Keratinocyte (primary cell): ENCODE data around the gene CHPF. TPM values are rescaled to one million over a fixed set of nuclear protein-coding genes. Genes with fewer than 3 reads are reported as not detected.

ENCODE experiments used
- DNase-seq: peaks from one replicate; pipeline ENCODE4 v3.0.0-alpha.2; 2011; ENCODE audit warnings: low read depth, missing footprints, low spot score
- FAIRE-seq: peaks from 2 replicates; lab custom pipeline; 2011; peaks lifted over from hg19 to GRCh38; lab: Jason Lieb, UNC
- H2AFZ ChIP-seq: 2 replicates; pipeline ENCODE4 v1.6.0; 2012; ENCODE audit warnings: low read length, control low read depth, inconsistent platforms; ENCODE audit not compliant: control insufficient read depth
- H3K27ac ChIP-seq: 2 replicates; pipeline ENCODE4 v1.5.1; 2011; ENCODE audit warnings: low read length; ENCODE audit not compliant: control insufficient read depth, insufficient read depth
- H3K27me3 ChIP-seq: 3 replicates; pipeline ENCODE4 v1.6.0; 2011; ENCODE audit warnings: low read length; ENCODE audit not compliant: control insufficient read depth, insufficient read depth; ENCODE audit errors: extremely low read depth
- H3K36me3 ChIP-seq, 2 experiments: 2 replicates in 1 of 2; 3 replicates in 1 of 2; pipeline ENCODE4 v1.5.1; 2011; ENCODE audit warnings: low read length in 2 of 2, mild to moderate bottlenecking in 1 of 2; ENCODE audit not compliant: control insufficient read depth in 2 of 2, insufficient read depth in 2 of 2; ENCODE audit errors: extremely low read depth in 1 of 2
- H3K4me1 ChIP-seq: 3 replicates; pipeline ENCODE4 v1.5.1; 2011; ENCODE audit warnings: low read length; ENCODE audit not compliant: control insufficient read depth, insufficient read depth; ENCODE audit errors: extremely low read depth
- H3K4me2 ChIP-seq: 3 replicates; pipeline ENCODE4 v1.6.0; 2011; ENCODE audit warnings: low read depth, low read length; ENCODE audit not compliant: control insufficient read depth, insufficient read depth; ENCODE audit errors: extremely low read depth
- H3K4me3 ChIP-seq, 3 experiments: fragments of 200-600 bp in 1 of 3; sonication (generic) in 1 of 3; 2 replicates in 2 of 3; 3 replicates in 1 of 3; pipeline ENCODE4 v1.5.1; 2011 to 2016; ENCODE audit warnings: low read length in 3 of 3, mild to moderate bottlenecking in 3 of 3, control low read depth in 2 of 3, inconsistent platforms in 1 of 3, low read depth in 1 of 3, mixed read lengths in 1 of 3, mixed run types in 1 of 3, moderate library complexity in 1 of 3; ENCODE audit not compliant: control insufficient read depth in 2 of 3, insufficient read depth in 2 of 3; ENCODE audit errors: extremely low read depth in 1 of 3
- H3K79me2 ChIP-seq: 2 replicates; pipeline ENCODE4 v1.6.0; 2012; ENCODE audit warnings: low read length; ENCODE audit not compliant: control insufficient read depth, insufficient read depth
- H3K9ac ChIP-seq: 3 replicates; pipeline ENCODE4 v1.6.0; 2011; ENCODE audit warnings: low read length; ENCODE audit not compliant: control insufficient read depth, insufficient read depth; ENCODE audit errors: extremely low read depth
- H3K9me1 ChIP-seq: 3 replicates; pipeline ENCODE4 v1.6.0; 2011; ENCODE audit warnings: low read length; ENCODE audit not compliant: control insufficient read depth, insufficient read depth; ENCODE audit errors: extremely low read depth
- H3K9me3 ChIP-seq: 2 replicates; pipeline ENCODE4 v1.5.1; 2012; ENCODE audit warnings: low read depth, low read length; ENCODE audit not compliant: control insufficient read depth
- H4K20me1 ChIP-seq: 3 replicates; pipeline ENCODE4 v1.6.0; 2011; ENCODE audit warnings: low read length; ENCODE audit not compliant: control insufficient read depth, insufficient read depth; ENCODE audit errors: extremely low read depth
- CTCF ChIP-seq, 3 experiments: IDR thresholded peaks in 1 of 3; conservative IDR thresholded peaks in 1 of 3; optimal IDR thresholded peaks in 1 of 3; 2 replicates in 2 of 3; 3 replicates in 1 of 3; pipeline versions ENCODE3 to v1.5.1; 2011; ENCODE audit warnings: low read length in 3 of 3, mild to moderate bottlenecking in 3 of 3, moderate library complexity in 2 of 3, control low read depth in 1 of 3, inconsistent platforms in 1 of 3; ENCODE audit not compliant: insufficient read depth in 2 of 3; ENCODE audit errors: extremely low read depth in 1 of 3
- EZH2 ChIP-seq: IDR thresholded peaks from one replicate; pipeline ENCODE4 v1.6.1; 2012; ENCODE audit warnings: inconsistent platforms, mild to moderate bottlenecking, low read length, moderate library complexity
- dilution Hi-C: fragments of 300-500 bp; cut with MboI; formaldehyde crosslinking; loops from one replicate; pipeline ENCODE4 v1.7.0; 2020; ENCODE audit warnings: low sequenced_read_pairs; ENCODE audit not compliant: extremely low pct_ligation_motif_present
- polyA plus RNA-seq, 5 experiments: library from polyadenylated mRNA; depleted of rRNA in 3 of 5; stranded (reverse) in 3 of 5; stranded (forward) in 1 of 5; unstranded in 1 of 5; fragments of >200 nt; gene quantifications; 1 replicate in 1 of 5; 2 replicates in 3 of 5; 3 replicates in 1 of 5; pipeline versions ENCODE4 v1.2.1 to v1.2.3, GENCODE V29; 2011 to 2012; ENCODE audit warnings: missing spikeins in 2 of 5, low read depth in 1 of 5, low replicate concordance in 1 of 5

The CHPF gene
- polyA plus RNA-seq, 1 donor (not counting 4 experiments of a cell fraction or from before 2014, with no cell fraction given), result 24.4 TPM

- H3K27me3 ChIP-seq, result no peaks in the 10 kb centered on the region
- no peak overlapping the region for H3K27ac ChIP-seq
- H3K36me3 ChIP-seq, result no peaks in the 10 kb centered on the region
- dilution Hi-C loops, result no loop called here
- FAIRE-seq (no peak), DNase-seq (no peak)
- H3K9me3 ChIP-seq, result no peaks in the 10 kb centered on the region
- no peak overlapping the region for H3K4me2 ChIP-seq
- no peaks in the 10 kb centered on the region for H3K9me1 ChIP-seq
- H2AFZ ChIP-seq, result no peak overlapping the region
- TF ChIP-seq EZH2 (no peak), CTCF (optimal IDR thresholded peaks at IDR 0.05 in 1 of 3, IDR thresholded peaks at IDR 0.05 in 1 of 3, conservative IDR thresholded peaks at IDR 0.05 in 1 of 3; ENCODE audit: extremely low read depth in 1 of 3, insufficient read depth in 2 of 3, low read length in 3 of 3) (no peak)
- H3K79me2 ChIP-seq, result no peaks in the 10 kb centered on the region
- H3K9ac ChIP-seq, result no peak overlapping the region
- H3K4me1 ChIP-seq, result no peaks in the 10 kb centered on the region
- no peaks in the 10 kb centered on the region for H4K20me1 ChIP-seq
- H3K4me3 ChIP-seq, result no peak overlapping the region
Measured at GRCh38 chr2:219565130-219566080, 21.8 kb upstream of the CHPF start.

GRCh38 chr2:219563271-219563928 is 19.8 kb upstream of the CHPF start:
- Histone ChIP-seq H3K27ac (no peak overlapping the region), H2AFZ (no peak overlapping the region), H3K9me1 (no peaks in the 10 kb centered on the region), H3K27me3 (no peaks in the 10 kb centered on the region), H3K9ac (no peak overlapping the region), H3K4me2 (no peak overlapping the region), H3K79me2 (no peaks in the 10 kb centered on the region), H3K4me1 (no peaks in the 10 kb centered on the region), H4K20me1 (no peaks in the 10 kb centered on the region), H3K4me3 (no peak overlapping the region), H3K9me3 (no peaks in the 10 kb centered on the region), H3K36me3 (no peaks in the 10 kb centered on the region)
- no peak for DNase-seq
- dilution Hi-C loops, result no loop called here
- no peak for FAIRE-seq
- TF ChIP-seq EZH2 (no peak), CTCF (optimal IDR thresholded peaks at IDR 0.05 in 1 of 3, IDR thresholded peaks at IDR 0.05 in 1 of 3, conservative IDR thresholded peaks at IDR 0.05 in 1 of 3; ENCODE audit: extremely low read depth in 1 of 3, insufficient read depth in 2 of 3, low read length in 3 of 3) (no peak)
